ENCODE data around the gene PTPRCAP. TPM values are rescaled to one million over a fixed set of nuclear protein-coding genes. Genes with fewer than 3 reads are reported as not detected.

Gene PTPRCAP
- total RNA-seq, 6 donors from 2014 or later: 12.8 to 34.0 (median 18.0) TPM

GRCh38 chr11:67391304-67392182 lies 45.9 kb downstream of the PTPRCAP start, which contains the start of gene RAD9A:
Gene RAD9A, plus strand, starts transcription at chr11:67391986. Its CDS starts 59 bp downstream, at chr11:67392045.
- TF ChIP-seq POLR2A (IDR thresholded peaks at IDR 0.05): peak in 3 of 4 donors; percentile 4 to 80 (median 45)
- TF ChIP-seq CTCF (IDR thresholded peaks at IDR 0.05): peak in 2 of 6 experiments; percentile 12 to 28
- TF ChIP-seq EP300 (IDR thresholded peaks at IDR 0.05): peak in 1 of 4 donors; percentile 2
- peak; percentile 85 to 89 for TF ChIP-seq POLR2AphosphoS5 (IDR thresholded peaks at IDR 0.05)
- H3K4me3 ChIP-seq: peak within 1 kb of the TSS; percentile 74 to 100 (median 88)
- peak; percentile 83 to 95 for ATAC-seq (ENCODE audit: low FRiP score in 2 of 2)
- no peaks in the 10 kb centered on the region for H3K9me3 ChIP-seq
- DNase-seq: peak; percentile 98 to 99
- 0 to 1% methylated on average over 4 to 53 of the region's 75 CpGs for WGBS, 2 donors
- H3K4me1 ChIP-seq: peaks cover 16 to 38% (median 20%) of the 10 kb centered on the region in 4 donors
- no peaks in the 10 kb centered on the region for H3K27me3 ChIP-seq
- H3K27ac ChIP-seq: peak within 1 kb of the TSS; percentile 85 to 91 (median 88)
- peaks cover 0 to 19% (median 14%) of the 10 kb centered on the region in 4 donors for H3K36me3 ChIP-seq

- peak overlapping the region; percentile 85 to 91 (median 88) for H3K27ac ChIP-seq
- H3K4me1 ChIP-seq: peaks cover 16 to 36% (median 20%) of the 10 kb centered on the region in 4 donors
- H3K36me3 ChIP-seq: peaks cover 0 to 13% (median 8%) of the 10 kb centered on the region in 4 donors
- H3K9me3 ChIP-seq: no peaks in the 10 kb centered on the region
- H3K27me3 ChIP-seq: no peaks in the 10 kb centered on the region
- TF ChIP-seq EP300 (IDR thresholded peaks at IDR 0.05) (no peak), POLR2AphosphoS5 (IDR thresholded peaks at IDR 0.05) (no peak), POLR2A (IDR thresholded peaks at IDR 0.05) (no peak)
- WGBS, 2 donors: 13 to 14% methylated on average over 15 of the region's 15 CpGs
- no peak for ATAC-seq (ENCODE audit: low FRiP score in 2 of 2)
- DNase-seq: no peak
- peak overlapping the region; percentile 74 to 100 (median 88) for H3K4me3 ChIP-seq
These were observed 46.6 kb downstream of the PTPRCAP start for GRCh38 chr11:67390947-67391303.

- Histone ChIP-seq H3K27me3 (no peaks in the 10 kb centered on the region), H3K4me3 (no peak overlapping the region), H3K27ac (no peak overlapping the region), H3K9me3 (no peaks in the 10 kb centered on the region), H3K36me3 (peaks cover 0 to 6% (median 0%) of the 10 kb centered on the region in 4 donors), H3K4me1 (peaks cover 16 to 40% (median 20%) of the 10 kb centered on the region in 4 donors)
- no peak for DNase-seq
- no peak for ATAC-seq (ENCODE audit: low FRiP score in 2 of 2)
- TF ChIP-seq POLR2A (IDR thresholded peaks at IDR 0.05) (no peak), CTCF (IDR thresholded peaks at IDR 0.05) (peak in 5 of 6 experiments; percentile 36 to 58 (median 43))
- 60 to 62% methylated on average over 4 to 6 of the region's 6 CpGs for WGBS, 2 donors
These were observed 48.0 kb downstream of the PTPRCAP start for GRCh38 chr11:67389477-67389876.

GRCh38 chr11:67387518-67387917 lies 50.0 kb downstream of the PTPRCAP start:
- Histone ChIP-seq H3K4me1 (peaks cover 12 to 31% (median 16%) of the 10 kb centered on the region in 4 donors), H3K27me3 (no peaks in the 10 kb centered on the region), H3K36me3 (no peaks in the 10 kb centered on the region), H3K9me3 (no peaks in the 10 kb centered on the region), H3K4me3 (no peak overlapping the region), H3K27ac (no peak overlapping the region)
- DNase-seq (no peak), ATAC-seq (ENCODE audit: low FRiP score in 2 of 2) (no peak)
- TF ChIP-seq POLR2A (IDR thresholded peaks at IDR 0.05) (no peak), CTCF (IDR thresholded peaks at IDR 0.05) (no peak), POLR2AphosphoS5 (IDR thresholded peaks at IDR 0.05) (no peak), EP300 (IDR thresholded peaks at IDR 0.05) (no peak)
- 56 to 70% methylated on average over 6 of the region's 6 CpGs for WGBS, 2 donors

- H3K4me3 ChIP-seq: no peak overlapping the region
- WGBS, 2 donors: 29 to 31% methylated on average over 8 to 9 of the region's 9 CpGs
These were observed 50.4 kb downstream of the PTPRCAP start for GRCh38 chr11:67387069-67387468.

More at GRCh38 chr11:67387069-67387468, 50.4 kb downstream of the PTPRCAP start:
- ATAC-seq (ENCODE audit: low FRiP score in 2 of 2): no peak
- peaks cover 12 to 32% (median 17%) of the 10 kb centered on the region in 4 donors for H3K4me1 ChIP-seq
- no peak for DNase-seq
- H3K36me3 ChIP-seq: no peaks in the 10 kb centered on the region
- no peaks in the 10 kb centered on the region for H3K9me3 ChIP-seq
- H3K27ac ChIP-seq: no peak overlapping the region
- no peaks in the 10 kb centered on the region for H3K27me3 ChIP-seq
- TF ChIP-seq POLR2AphosphoS5 (IDR thresholded peaks at IDR 0.05) (no peak), CTCF (IDR thresholded peaks at IDR 0.05) (no peak), POLR2A (IDR thresholded peaks at IDR 0.05) (no peak), EP300 (IDR thresholded peaks at IDR 0.05) (no peak)
